HL-60/S4 (cell line): Measurements from ENCODE around the gene ECM2.

Source experiments
- in situ Hi-C: fragments of 300-500 bp; cut with MboI; formaldehyde crosslinking; loops from 2 replicates; pipeline ENCODE4 v1.14.3; 2022; ENCODE audit warnings: low sequenced_read_pairs

Gene ECM2

DNA sequence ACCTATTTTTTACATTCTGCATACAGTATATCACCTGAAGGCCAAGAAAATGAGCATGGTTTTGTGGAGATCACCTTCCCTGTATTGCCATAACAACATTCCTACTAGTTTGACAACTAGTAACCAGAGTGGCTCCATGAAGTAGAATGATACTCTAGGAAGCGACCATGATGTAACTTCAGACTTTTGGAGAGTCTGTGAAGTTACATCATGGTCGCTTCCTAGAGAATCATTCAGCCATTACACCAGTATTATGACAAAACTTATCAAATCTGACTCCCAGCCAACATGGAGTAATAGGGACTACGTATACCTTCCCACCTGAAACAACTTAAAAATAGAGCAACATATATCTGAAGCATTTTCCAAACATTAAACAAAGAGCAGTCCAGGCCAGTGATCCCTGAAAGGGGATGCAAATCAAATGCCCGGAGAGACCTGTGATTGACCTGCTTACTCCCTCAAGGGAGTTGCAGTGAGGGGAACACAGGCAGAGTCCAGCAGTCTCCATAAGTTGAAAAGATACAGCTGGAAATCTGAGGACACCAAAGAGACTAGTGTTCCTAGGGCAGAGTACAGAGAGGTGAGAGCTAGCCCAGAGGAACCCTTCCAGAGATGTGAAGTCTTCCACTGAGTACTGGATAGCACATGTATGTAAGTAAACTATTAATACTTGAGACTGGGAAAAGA, 7.8 kb downstream of the ECM2 start:
- in situ Hi-C loops: no loop called here

DNA sequence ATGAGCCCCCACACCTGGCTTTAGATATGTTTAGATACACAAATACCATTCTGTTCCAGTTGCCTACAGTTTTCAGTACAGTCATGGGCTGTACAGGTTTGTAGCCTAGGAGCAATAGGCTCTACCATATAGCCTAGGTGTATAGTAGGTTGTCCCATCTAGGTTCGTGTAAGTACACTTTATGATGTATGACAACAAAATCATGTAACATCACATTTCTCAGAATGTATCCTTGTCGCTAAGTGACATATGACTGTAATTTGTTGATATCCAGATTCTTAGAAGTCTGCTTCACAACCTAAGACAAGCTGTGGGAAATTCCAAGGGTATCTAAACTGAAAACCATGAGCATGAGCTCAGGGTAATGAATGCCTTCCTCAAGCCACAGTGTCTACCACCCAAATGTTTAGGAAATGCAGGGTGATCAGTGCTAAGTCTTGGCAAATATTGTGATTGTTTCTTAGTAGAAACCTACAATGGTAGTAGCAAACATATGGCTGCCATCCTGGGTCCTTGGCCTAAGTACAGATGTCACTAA, 8.4 kb downstream of the ECM2 start:
- in situ Hi-C loops: no loop called here

DNA sequence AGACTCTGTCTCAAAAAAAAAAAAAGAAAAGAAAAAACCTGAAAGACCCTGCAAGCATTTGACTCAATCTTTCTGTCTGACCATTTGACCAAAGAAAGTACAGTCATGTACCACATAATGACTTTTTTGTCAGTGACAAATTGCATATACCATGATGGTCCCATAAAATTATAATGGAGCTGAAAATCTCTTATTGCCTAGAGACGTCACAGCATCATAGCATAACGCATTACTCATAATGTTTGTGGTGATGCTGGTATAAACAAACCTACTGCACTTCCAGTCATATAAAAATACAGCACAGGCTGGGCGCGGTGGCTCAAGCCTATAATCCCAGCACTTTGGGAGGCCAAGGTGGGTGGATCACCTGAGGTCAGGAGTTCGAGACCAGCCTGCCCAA, 10.5 kb downstream of the ECM2 start:
- in situ Hi-C loops: no loop called here

DNA sequence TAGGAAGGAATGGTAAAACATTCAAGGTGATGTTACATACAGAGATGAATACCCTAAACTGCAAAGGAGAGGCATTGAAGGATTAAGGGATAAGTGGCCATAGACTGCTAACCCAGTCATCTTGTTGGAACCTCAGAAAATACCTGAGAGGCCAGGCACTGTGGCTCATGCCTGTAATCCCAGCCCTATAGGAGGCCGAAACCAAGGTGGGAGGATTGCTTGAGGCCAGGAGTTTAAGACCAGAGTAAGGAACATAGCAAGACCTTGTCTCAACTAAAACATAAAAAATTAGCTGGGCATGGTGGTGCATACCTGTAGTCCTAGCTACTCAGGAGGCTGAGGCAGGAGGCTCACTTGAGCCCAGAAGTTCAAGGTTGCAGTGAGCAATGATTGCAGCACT, 10.9 kb downstream of the ECM2 start:
- in situ Hi-C loops: no loop called here

DNA sequence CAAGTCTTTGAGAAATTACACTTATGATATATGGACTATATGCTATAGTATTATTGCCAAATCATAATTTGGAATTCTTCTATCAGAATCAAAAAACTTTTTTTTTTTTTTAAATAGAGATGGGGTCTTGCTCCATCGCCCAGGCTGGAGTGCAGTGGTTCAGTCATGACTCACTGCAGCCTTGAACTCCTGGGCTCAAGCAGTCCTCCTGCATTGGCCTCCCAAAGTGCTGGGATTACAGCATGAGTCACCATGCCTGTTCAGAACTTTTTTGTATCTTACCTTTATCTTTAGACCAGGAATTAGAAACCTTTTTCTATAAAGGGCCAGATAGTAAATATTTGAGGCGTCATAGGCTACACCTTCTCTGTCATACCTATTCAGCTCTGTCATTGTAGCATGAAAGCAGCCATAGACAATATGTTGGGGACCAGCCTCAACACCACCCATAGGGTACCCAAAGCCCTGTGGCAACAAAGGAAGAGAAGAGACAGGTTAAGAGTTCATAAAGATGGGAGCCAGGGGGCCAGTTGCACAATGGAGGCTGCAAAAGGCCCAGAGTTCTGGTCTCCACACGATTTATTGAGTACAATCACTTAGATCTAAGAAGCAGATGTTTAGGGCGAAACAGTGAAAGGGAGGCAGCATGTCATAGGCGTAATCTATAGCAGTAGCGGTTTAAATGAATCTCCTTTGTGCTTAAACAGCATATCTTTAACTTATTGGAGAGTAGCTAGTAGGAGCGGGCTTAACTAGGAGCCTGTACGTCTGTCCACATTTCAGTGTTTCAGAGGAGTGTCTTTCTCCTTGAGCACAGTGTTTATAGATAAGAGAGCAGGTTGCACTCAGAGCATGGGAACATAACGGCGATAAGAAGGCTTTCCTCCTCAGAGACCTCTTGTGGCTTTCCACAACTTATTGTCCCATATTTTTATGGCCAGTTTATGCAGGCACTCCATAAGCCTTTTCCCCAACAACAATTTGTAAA, 12.5 kb downstream of the ECM2 start:
- in situ Hi-C loops: no loop called here

DNA sequence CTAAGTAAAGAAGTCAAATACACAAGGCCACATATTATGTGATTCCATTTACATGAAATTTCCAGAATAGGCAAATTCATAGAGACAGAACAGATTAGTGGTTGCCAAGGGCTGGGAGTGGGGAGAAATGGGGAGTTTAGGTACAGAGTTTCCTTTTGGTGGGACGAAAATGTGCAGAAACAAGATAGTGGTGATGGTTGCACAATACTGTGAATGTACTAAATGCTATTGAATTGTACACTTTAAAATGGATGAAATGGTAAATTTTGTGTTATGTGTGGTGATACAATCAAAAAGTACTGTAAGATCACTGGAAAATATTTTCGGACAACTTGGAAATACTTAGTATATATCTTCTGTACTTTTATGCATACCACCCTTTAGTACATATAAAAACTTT, 15.0 kb downstream of the ECM2 start:
- in situ Hi-C loops: no loop called here

DNA sequence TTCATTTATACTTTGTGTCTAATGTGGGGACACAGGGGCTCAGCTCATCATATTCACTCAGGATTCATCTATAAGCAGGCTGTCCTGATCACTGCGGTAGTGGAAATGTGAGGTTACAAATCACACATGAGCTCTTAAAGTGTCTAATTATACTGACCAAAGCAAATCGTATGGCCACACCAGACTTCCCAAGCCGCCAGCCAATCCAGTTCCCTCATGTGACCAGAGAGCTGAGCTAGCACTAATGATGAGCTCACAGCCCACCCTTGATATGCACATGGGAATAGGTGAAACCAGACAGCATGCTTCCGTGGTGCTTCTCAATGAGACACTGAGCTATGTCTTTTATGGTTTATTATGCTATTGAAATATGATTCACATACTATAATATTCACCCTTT, 17.6 kb downstream of the ECM2 start:
- in situ Hi-C loops: no loop called here

DNA sequence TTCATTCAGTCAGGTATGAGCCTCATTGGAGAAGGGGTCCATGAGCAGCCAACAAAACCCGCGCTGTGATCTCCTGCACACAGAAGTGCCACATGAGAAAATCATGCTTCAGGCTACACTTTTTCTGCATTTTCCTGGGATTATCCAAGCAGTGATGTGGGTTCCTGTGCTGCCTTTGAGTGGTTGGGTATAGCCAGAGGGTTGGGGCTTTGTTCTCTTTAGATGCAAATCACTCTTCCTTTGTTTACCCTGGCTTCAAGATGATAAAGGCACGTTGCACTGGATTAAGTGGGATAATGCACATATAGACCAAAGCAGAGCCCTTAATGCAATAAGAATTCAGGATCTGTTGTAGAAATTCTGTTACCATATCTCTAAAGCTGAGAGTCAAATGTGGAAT, 18.7 kb downstream of the ECM2 start:
- in situ Hi-C loops: no loop called here

DNA sequence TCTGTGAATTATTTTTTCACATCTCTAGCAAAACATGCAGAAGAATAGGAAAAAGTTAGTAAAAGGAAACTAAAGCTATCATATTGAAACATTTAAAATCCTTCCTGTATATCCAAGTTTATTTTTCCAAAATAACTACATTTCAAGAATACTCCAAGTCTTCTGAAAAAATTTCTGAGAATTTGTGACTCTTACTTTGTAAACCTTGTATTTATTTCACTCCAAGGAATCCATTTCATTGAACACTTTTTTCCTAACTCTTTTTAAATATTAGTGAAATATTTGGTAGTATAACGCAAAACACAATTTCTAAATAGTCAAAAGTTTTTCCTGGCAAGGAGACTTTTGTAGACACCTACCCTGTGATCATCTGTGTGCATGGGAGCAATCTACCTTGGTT, 19.3 kb downstream of the ECM2 start:
- in situ Hi-C loops: no loop called here

DNA sequence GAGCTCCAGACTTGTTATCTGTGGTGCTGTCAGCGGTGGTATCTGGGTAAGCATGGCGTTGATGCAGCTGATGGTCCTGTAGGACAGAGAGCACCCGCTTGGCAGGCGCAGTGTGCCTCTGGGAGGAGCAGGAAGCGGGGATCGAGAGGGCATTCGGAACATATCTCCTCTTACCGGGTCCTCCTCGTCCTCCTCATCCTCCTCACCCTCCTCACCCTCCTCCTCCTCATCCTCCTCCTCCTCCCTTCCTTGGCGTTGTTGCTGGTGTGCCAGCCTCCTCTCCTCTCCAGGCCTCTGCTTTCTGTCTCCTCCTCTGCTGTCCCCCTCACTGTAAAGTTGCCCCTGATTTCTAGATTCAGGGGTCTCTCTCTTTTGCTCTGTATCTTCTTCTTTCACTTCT, 21.2 kb downstream of the ECM2 start:
- in situ Hi-C loops: no loop called here

DNA sequence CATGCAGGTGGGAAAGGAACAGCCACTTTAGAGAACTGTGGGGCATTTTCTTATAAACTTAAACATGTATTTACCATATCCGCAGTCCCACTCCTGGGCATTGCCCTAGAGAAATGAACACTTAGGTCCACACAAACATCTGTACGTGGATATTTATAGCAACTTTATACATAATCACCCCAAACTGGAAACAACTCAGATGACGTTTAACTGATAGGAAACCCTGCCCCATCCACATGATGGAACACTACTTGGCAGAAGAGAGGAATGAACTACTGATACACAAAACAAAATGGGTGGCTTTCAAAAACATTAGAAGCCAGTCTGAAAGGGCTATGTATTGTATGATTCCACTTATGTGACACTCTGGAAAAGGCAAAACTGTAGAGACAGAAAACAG, 22.4 kb downstream of the ECM2 start:
- in situ Hi-C loops: no loop called here

DNA sequence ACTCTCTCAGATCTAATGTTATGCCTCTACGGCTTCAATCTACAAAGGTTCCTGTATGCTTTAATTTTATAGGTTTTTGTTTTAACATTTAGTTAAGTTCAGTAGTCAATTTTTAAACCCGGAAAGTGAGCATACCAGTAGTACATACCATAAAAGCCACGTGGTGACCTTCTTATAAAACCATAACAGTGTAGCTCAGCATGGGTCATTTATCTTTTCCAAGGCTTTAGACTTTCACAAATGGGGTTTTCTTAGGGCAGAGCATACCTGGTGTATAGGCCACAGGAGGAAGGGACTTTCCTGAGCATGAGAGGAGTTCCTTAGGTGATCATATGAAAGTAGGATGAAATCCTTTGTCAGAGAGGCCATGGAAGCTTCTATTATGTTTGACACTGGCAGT, 23.2 kb downstream of the ECM2 start:
- in situ Hi-C loops: no loop called here

DNA sequence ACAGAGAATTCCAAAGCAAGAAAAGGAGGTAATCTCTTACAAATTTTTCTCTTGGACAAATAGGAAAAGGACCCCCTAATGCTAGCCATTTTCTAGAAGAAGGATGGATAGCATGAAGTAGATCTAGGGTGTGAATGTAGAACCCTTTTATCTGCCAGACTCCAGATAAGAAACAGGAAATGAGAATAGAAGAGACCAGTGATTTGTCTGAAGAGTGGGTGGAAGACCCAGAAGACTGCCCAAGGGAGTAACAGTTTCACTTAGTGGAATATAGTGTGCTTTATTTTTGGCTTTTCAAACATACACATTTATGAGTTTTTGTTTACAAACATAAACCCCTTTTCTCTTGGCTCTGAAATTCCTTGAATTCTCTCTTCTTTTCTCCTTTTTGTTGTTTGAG, 25.0 kb downstream of the ECM2 start:
- in situ Hi-C loops: no loop called here

DNA sequence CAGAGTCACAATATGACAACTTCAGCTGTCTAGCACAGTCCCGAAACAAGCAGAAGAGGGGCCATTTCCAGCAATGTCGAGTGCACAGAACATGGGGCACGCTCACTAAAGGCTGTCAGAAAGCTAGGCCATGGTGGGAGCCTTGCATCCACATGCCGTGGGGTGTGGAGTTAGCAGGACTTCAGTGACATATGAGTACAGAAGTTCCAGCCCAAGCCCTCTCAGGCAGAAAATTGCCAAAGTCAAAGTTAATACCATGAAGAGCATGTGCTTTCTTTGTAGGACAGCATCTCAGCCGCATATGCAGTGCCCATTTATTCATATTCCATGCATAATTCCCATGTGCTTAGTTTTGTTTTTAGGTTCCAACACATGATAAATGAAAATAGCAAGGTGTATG, 26.7 kb downstream of the ECM2 start:
- in situ Hi-C loops: no loop called here

DNA sequence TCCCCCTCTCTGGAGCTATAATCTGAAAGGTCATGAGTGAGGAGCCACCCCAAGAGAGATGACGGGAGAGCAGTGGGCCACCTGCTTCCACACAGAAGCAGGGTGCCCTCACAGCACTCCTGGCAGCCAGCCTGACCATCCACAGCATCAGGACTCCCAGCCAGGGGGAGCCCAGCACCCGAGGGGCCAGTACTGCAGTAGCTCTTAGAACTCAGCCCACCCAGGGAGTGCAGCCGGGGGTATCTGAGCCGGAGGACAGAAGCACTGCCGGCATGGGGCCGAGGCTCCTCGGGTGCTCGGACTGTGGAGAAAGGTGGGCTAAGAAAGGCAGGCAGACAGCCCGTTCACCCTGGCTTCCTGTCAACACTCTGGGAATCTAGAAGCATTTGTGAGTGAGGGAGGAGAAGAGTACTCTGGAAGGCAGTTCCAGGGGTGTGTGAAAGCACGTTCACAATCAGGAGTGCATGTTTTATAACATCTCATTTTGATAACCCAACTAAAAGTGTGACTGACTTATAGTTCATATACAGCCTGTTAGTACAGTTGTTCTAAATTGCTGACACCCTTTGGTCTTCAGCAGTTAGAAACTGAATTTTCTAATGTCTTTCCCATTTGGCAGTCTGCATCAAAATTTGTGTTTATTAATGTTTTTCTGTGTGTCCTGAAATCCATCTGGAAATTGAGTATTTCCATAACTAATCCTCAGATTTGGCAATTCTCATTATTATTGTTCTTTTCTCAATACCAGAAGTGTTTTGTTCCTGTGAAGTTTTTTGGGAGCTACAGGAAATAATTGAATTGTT, 27.6 kb downstream of the ECM2 start:
- in situ Hi-C loops: no loop called here

DNA sequence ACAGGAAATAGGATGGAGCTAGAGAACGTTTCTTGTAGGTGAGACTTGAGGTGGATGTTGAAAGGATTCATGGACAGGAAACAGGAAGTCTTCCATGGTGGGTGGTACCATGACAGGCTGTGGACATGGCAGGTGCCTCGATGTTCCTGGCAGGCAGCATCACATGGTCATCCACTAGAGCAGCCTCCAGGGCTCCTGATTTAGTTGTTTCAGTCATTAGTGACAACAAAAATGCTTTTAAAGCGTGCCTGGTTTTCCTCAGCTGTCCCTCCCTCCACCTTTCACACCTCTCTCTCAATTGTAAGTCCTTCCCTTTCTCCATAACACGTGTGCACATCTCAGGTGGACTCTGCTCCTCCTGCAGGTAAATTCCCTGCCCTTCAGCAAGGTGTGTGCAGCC, 28.3 kb downstream of the ECM2 start:
- in situ Hi-C loops: no loop called here

DNA sequence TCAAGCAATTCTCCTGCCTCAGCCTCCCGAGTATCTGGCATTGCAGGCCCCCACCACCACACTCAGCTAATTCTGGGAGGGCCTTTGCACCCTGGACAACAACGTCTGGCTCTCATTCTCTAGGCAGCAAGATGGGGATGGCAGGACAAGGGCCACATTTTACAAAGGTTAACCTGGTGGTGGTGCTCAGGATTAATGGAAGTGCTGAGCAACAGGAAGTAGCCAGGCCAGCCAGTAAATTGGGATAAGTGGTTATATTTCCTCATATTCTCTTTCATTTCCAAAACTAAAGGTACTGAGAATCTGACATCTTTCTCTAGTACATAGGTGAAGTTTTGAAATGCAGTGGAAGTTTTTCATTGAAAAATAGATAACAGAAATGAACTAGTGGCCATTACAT, 28.8 kb downstream of the ECM2 start:
- in situ Hi-C loops: no loop called here

DNA sequence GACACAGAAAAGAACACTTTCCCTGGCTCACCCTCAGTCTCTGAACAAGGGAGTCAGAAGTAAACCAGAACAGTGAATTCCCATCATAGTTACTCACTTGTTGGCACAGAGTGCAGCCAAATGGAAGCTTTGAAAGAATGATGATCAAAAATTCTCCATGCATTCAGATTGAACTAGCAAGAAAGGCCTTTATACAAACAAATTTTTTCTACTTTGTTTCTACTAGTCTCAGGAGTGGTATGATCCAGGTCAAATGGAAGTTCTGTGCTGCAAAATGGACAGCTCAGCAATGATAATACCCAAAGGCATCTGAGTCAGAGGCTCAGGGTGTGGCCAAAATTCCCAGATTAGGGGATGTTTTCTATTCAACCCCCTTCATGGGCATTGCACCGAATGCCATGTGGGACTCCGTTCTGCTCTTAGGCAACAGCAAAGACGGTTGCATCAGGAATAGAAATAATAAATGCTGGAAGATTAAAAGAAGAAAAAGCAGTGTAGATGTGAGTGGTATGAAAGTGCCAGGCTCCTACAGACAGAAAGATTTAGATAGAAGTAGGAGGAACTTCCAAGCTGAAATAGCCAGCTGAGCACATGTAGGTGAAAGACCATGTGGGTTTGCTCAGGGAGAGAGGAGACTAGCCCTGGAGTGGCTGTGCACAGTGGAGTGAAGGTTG, 29.5 kb downstream of the ECM2 start:
- in situ Hi-C loops: no loop called here

DNA sequence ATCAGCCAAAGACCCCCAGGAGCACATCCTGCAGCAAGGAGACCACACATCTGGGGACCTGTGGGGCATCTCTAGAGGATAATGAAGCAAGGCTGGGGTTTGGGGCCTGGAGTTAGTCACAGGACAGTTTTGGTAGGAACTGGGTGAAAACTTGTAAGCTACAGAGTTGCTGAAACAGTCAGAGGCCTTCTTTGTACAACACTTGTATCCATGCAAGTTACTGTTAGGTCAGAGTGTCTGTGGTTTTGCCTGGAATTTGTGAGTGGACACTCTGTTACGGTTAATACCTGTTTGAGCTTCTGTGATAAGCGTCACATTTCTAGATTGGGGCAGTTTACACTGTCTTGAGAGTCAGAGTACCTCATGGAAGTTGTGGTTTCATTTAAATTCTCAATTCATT, 30.9 kb downstream of the ECM2 start:
- in situ Hi-C loops: no loop called here

DNA sequence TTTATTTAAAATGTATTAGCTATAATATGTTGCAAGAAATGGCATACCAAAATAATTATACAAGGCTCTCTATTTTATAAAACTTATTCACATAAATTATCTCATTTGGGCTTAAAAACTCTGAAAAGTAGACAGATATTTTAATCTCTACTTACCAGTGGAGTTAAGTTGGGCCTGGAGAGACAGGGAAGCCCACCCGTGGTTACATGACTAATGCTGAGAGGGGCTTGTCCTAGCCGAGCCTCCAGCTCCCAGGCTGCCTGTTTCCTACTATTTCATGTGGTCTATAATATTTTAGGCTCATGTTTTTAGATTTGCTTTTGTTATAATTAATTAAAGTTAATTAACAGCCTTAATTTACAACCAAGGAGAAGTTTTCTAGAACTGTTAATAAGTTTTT, 32.6 kb downstream of the ECM2 start:
- in situ Hi-C loops: no loop called here
